Erythroblast (primary cell): ENCODE measurements around the gene DOCK9.

Source experiments
- GATA1 ChIP-seq: IDR thresholded peaks from 2 replicates; pipeline ENCODE4 v1.6.1; 2011; ENCODE audit warnings: low read depth, mild to moderate bottlenecking, control low read depth, low read length, moderate library complexity
- POLR2A ChIP-seq: IDR thresholded peaks from 2 replicates; pipeline ENCODE4 v1.6.1; 2011; ENCODE audit warnings: mild to moderate bottlenecking, low read length

DNA sequence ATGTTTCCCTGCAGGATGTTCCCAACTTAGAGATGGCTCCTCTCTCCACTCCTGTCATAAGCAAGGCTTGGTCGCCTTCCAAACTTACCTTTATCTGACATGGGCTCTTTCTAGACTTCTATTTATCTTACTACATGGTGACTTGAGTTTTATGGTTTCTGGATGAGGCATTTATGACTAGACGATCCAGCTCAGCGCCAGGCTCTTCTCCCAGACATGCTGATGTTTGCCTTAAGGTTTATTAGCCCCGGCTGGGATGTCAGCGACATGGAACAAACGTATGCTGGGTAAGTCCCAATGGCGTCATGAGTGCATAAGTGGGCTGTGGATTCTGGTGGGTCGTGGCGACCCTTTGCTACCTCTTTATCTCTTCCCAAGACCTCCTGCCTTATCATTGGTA is 185.5 kb downstream of the DOCK9 start:
- TF ChIP-seq POLR2A: no peak
- no peak for TF ChIP-seq GATA1
